ENCODE results near the gene PCNX3.

DNA sequence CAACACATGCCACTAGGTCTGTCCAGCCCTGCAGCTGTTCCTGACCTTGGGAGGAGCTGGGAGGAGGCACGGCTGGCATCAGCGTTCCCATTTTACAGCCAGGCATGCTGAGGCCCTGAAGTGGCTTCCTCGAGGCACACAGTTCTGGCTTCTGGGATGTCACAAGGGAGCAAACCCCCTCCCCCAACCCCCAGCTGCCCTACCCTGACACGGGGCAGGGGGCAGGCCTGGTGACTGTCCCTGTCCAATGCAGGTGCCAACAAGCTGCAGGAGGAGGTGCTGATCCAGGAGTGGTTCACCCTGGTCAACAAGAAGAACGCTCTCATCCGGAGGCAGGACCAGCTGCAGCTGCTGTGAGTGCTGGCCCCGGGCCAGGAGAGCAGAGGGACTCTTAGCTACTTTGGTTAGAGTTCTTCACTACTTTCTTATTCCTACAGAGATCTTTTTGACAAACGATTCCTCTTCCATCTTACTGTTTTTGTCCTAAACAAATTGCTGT lies 25.3 kb upstream of the PCNX3 start:
- TF ChIP-seq, protein P1, sequence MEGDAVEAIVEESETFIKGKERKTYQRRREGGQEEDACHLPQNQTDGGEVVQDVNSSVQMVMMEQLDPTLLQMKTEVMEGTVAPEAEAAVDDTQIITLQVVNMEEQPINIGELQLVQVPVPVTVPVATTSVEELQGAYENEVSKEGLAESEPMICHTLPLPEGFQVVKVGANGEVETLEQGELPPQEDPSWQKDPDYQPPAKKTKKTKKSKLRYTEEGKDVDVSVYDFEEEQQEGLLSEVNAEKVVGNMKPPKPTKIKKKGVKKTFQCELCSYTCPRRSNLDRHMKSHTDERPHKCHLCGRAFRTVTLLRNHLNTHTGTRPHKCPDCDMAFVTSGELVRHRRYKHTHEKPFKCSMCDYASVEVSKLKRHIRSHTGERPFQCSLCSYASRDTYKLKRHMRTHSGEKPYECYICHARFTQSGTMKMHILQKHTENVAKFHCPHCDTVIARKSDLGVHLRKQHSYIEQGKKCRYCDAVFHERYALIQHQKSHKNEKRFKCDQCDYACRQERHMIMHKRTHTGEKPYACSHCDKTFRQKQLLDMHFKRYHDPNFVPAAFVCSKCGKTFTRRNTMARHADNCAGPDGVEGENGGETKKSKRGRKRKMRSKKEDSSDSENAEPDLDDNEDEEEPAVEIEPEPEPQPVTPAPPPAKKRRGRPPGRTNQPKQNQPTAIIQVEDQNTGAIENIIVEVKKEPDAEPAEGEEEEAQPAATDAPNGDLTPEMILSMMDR (IDR thresholded peaks at IDR 0.05), result no peak
- no peak for TF ChIP-seq POLR2A (IDR thresholded peaks at IDR 0.05)
